K562 (cell line): Measurements from ENCODE around the gene TFAP2D. TPM values are rescaled to one million over a fixed set of nuclear protein-coding genes. Genes with fewer than 3 reads are reported as not detected.

ENCODE experiments used
- C11orf30 ChIP-seq: fragments of 450-650 bp; IDR thresholded peaks from 2 replicates; pipeline ENCODE4 v1.6.1; 2016; ENCODE audit warnings: low read depth, mild to moderate bottlenecking
- PRPF4 ChIP-seq: fragments of 200-400 bp; formaldehyde crosslinking; IDR thresholded peaks from one replicate; pipeline ENCODE4 v1.6.1; 2017; ENCODE audit warnings: low read length, low read depth, mild to moderate bottlenecking; ENCODE audit not compliant: insufficient read depth, poor library complexity, severe bottlenecking
- PURB ChIP-seq: sonication (generic); formaldehyde crosslinking; IDR thresholded peaks from 2 replicates; pipeline ENCODE4 v1.9.0; 2021; ENCODE audit warnings: low read depth, mild to moderate bottlenecking, missing genetic modification reagents
- TAF9B ChIP-seq: fragments of 450-650 bp; IDR thresholded peaks from 2 replicates; pipeline ENCODE4 v1.6.1; 2018; ENCODE audit warnings: mild to moderate bottlenecking; ENCODE audit not compliant: partially characterized antibody
- ZBTB17 ChIP-seq: fragments of 450-650 bp; formaldehyde crosslinking; IDR thresholded peaks from 2 replicates; pipeline ENCODE4 v1.4.0; 2020; ENCODE audit warnings: mild to moderate bottlenecking
- ZC3H8 ChIP-seq: fragments of 450-650 bp; IDR thresholded peaks from 2 replicates; pipeline ENCODE4 v1.6.1; 2017
- ZNF24 ChIP-seq: fragments of 450-650 bp; IDR thresholded peaks from 2 replicates; pipeline ENCODE4 v1.6.1; 2016
- polyA plus RNA-seq, 8 experiments: library from polyadenylated mRNA; depleted of rRNA in 4 of 8; stranded (reverse) in 5 of 8; unstranded in 3 of 8; fragments of >200 nt; fragmentation: Nextera tagmentation in 2 of 8; fragmentation: Illumina TruSeq in 1 of 8; extraction: Ambion mirVana in 2 of 8; extraction: Trizol in 1 of 8; gene quantifications; 2 replicates each; pipeline versions ENCODE4 v1.2.1 to v1.2.3, GENCODE V29; 2011 to 2014; ENCODE audit warnings: inconsistent platforms in 1 of 8, missing spikeins in 1 of 8
- total RNA-seq, 7 experiments: library from RNA; depleted of rRNA in 6 of 7; stranded (reverse); fragments of >200 nt in 6 of 7; fragmentation: Illumina TruSeq in 2 of 7; extraction: Trizol in 2 of 7; gene quantifications; 2 replicates each; pipeline versions ENCODE4 v1.2.1 to v1.2.3, GENCODE V29; 2011 to 2021; ENCODE audit warnings: low replicate concordance in 1 of 7
- TF ChIP-seq, protein P1 (sequence below): sonication (generic); formaldehyde crosslinking; IDR thresholded peaks from 2 replicates; pipeline ENCODE4 v1.8.0; 2022; ENCODE audit warnings: mild to moderate bottlenecking, missing genetic modification reagents
- TF ChIP-seq, protein P2 (sequence below): fragments of 250-450 bp; sonication (Bioruptor Pico); IDR thresholded peaks from 2 replicates; pipeline ENCODE4 v1.4.0; 2020

TFAP2D gene
- total and polyA plus RNA-seq, 9 of the 15 experiments (the other 6 are each of a cell fraction or from before 2014, with no cell fraction given): not detected

- TF ChIP-seq, protein P1, sequence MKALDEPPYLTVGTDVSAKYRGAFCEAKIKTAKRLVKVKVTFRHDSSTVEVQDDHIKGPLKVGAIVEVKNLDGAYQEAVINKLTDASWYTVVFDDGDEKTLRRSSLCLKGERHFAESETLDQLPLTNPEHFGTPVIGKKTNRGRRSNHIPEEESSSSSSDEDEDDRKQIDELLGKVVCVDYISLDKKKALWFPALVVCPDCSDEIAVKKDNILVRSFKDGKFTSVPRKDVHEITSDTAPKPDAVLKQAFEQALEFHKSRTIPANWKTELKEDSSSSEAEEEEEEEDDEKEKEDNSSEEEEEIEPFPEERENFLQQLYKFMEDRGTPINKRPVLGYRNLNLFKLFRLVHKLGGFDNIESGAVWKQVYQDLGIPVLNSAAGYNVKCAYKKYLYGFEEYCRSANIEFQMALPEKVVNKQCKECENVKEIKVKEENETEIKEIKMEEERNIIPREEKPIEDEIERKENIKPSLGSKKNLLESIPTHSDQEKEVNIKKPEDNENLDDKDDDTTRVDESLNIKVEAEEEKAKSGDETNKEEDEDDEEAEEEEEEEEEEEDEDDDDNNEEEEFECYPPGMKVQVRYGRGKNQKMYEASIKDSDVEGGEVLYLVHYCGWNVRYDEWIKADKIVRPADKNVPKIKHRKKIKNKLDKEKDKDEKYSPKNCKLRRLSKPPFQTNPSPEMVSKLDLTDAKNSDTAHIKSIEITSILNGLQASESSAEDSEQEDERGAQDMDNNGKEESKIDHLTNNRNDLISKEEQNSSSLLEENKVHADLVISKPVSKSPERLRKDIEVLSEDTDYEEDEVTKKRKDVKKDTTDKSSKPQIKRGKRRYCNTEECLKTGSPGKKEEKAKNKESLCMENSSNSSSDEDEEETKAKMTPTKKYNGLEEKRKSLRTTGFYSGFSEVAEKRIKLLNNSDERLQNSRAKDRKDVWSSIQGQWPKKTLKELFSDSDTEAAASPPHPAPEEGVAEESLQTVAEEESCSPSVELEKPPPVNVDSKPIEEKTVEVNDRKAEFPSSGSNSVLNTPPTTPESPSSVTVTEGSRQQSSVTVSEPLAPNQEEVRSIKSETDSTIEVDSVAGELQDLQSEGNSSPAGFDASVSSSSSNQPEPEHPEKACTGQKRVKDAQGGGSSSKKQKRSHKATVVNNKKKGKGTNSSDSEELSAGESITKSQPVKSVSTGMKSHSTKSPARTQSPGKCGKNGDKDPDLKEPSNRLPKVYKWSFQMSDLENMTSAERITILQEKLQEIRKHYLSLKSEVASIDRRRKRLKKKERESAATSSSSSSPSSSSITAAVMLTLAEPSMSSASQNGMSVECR: no peak
- TF ChIP-seq C11orf30 (no peak), PURB (no peak), ZNF24 (no peak), TAF9B (no peak), ZC3H8 (no peak), PRPF4 (no peak), ZBTB17 (no peak)
- TF ChIP-seq, protein P2, sequence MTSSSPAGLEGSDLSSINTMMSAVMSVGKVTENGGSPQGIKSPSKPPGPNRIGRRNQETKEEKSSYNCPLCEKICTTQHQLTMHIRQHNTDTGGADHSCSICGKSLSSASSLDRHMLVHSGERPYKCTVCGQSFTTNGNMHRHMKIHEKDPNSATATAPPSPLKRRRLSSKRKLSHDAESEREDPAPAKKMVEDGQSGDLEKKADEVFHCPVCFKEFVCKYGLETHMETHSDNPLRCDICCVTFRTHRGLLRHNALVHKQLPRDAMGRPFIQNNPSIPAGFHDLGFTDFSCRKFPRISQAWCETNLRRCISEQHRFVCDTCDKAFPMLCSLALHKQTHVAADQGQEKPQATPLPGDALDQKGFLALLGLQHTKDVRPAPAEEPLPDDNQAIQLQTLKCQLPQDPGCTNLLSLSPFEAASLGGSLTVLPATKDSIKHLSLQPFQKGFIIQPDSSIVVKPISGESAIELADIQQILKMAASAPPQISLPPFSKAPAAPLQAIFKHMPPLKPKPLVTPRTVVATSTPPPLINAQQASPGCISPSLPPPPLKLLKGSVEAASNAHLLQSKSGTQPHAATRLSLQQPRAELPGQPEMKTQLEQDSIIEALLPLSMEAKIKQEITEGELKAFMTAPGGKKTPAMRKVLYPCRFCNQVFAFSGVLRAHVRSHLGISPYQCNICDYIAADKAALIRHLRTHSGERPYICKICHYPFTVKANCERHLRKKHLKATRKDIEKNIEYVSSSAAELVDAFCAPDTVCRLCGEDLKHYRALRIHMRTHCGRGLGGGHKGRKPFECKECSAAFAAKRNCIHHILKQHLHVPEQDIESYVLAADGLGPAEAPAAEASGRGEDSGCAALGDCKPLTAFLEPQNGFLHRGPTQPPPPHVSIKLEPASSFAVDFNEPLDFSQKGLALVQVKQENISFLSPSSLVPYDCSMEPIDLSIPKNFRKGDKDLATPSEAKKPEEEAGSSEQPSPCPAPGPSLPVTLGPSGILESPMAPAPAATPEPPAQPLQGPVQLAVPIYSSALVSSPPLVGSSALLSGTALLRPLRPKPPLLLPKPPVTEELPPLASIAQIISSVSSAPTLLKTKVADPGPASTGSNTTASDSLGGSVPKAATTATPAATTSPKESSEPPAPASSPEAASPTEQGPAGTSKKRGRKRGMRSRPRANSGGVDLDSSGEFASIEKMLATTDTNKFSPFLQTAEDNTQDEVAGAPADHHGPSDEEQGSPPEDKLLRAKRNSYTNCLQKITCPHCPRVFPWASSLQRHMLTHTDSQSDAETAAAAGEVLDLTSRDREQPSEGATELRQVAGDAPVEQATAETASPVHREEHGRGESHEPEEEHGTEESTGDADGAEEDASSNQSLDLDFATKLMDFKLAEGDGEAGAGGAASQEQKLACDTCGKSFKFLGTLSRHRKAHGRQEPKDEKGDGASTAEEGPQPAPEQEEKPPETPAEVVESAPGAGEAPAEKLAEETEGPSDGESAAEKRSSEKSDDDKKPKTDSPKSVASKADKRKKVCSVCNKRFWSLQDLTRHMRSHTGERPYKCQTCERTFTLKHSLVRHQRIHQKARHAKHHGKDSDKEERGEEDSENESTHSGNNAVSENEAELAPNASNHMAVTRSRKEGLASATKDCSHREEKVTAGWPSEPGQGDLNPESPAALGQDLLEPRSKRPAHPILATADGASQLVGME (CRISPR knock-in tag): no peak
These were observed 49.5 kb downstream of the TFAP2D start (continued) for GRCh38 chr6:50762798-50763197.
